Gastroesophageal sphincter (tissue), 4 donors: ENCODE results near the gene TTLL1. TPM values are rescaled to one million over a fixed set of nuclear protein-coding genes. Genes with fewer than 3 reads are reported as not detected.
"Not testable (repeated sequence)": the region's sequence is repeated elsewhere in the genome, so short reads cannot be mapped to it uniquely, and the experiment has no call there.

Experiments used
- ATAC-seq: fragments of 150-250 bp; one replicate; pipeline ENCODE4 v1.9.1; 2016; ENCODE audit warnings: mild to moderate bottlenecking, moderate library complexity
- H3K27ac ChIP-seq, 4 donors: fragments of 200-600 bp; sonication (generic) in 3 of 4; 1 replicate in 3 of 4; 2 replicates in 1 of 4; pipeline ENCODE4 v1.5.1; 2016 to 2019
- H3K27me3 ChIP-seq: fragments of 200-600 bp; sonication (generic); one replicate; pipeline ENCODE4 v1.5.1; 2019
- H3K36me3 ChIP-seq, 2 donors: fragments of 200-600 bp; sonication (generic); one replicate each; pipeline ENCODE4 v1.5.1; 2019; ENCODE audit warnings: control low read depth in 1 of 2
- H3K4me1 ChIP-seq, 3 donors: fragments of 200-600 bp; sonication (generic); 1 replicate in 2 of 3; 2 replicates in 1 of 3; pipeline ENCODE4 v1.5.1; 2016 to 2019; ENCODE audit warnings: control low read depth in 2 of 3
- H3K4me3 ChIP-seq, 2 donors: fragments of 200-600 bp; sonication (generic); one replicate each; pipeline ENCODE4 v1.5.1; 2019; ENCODE audit warnings: mild to moderate bottlenecking in 1 of 2, moderate library complexity in 1 of 2
- H3K9me3 ChIP-seq, 3 donors: fragments of 200-600 bp; sonication (generic); one replicate each; pipeline ENCODE4 v1.5.1; 2017 to 2019; ENCODE audit warnings: control low read depth in 2 of 3
- CTCF ChIP-seq, 4 experiments: fragments of 200-600 bp in 2 of 4; fragments of 450-650 bp in 2 of 4; sonication (generic) in 1 of 4; IDR thresholded peaks; one replicate each; pipeline ENCODE4 v1.5.1; 2017 to 2019; ENCODE audit warnings: antibody characterized with exemption in 4 of 4, mild to moderate bottlenecking in 2 of 4, moderate library complexity in 2 of 4
- EP300 ChIP-seq: sonication (generic); formaldehyde crosslinking; IDR thresholded peaks from one replicate; pipeline ENCODE4 v1.6.1; 2017; ENCODE audit warnings: antibody characterized with exemption, mild to moderate bottlenecking
- POLR2A ChIP-seq, 2 donors: fragments of 450-650 bp; IDR thresholded peaks; one replicate each; pipeline ENCODE4 v1.6.1; 2017; ENCODE audit warnings: antibody characterized with exemption in 2 of 2, mild to moderate bottlenecking in 2 of 2, moderate library complexity in 1 of 2
- POLR2AphosphoS5 ChIP-seq: sonication (generic); formaldehyde crosslinking; IDR thresholded peaks from one replicate; pipeline ENCODE4 v1.6.1; 2017; ENCODE audit warnings: antibody characterized with exemption
- WGBS, 2 donors: methylation state at CpG; one replicate each; pipeline ENCODE4 v1.1.5; 2018; ENCODE audit warnings: low coverage in 1 of 2; 5-methylcytosine and 5-hydroxymethylcytosine counted together
- total RNA-seq, 4 donors: library from RNA; depleted of rRNA; stranded (reverse); fragments of >200 nt; gene quantifications; one replicate each; pipeline ENCODE4 v1.1.0, GENCODE V29; 2016

The TTLL1 gene
- total RNA-seq, 4 donors from 2014 or later, result 3.9 to 8.0 (median 5.4) TPM

GRCh38 chr22:43018615-43019014, 70.6 kb downstream of the TTLL1 start:
- no peak overlapping the region for H3K4me3 ChIP-seq
- ATAC-seq, result no peak
- no peak overlapping the region for H3K27ac ChIP-seq
- H3K36me3 ChIP-seq, result no peaks in the 10 kb centered on the region
- no peaks in the 10 kb centered on the region for H3K9me3 ChIP-seq
- WGBS, 2 donors, result 77 to 81% methylated on average over 5 to 6 of the region's 6 CpGs
- H3K27me3 ChIP-seq, result no peaks in the 10 kb centered on the region
- peaks cover 0 to 12% (median 4%) of the 10 kb centered on the region in 3 donors for H3K4me1 ChIP-seq
- TF ChIP-seq POLR2A (IDR thresholded peaks at IDR 0.05) (no peak), EP300 (no peak), POLR2AphosphoS5 (no peak), CTCF (IDR thresholded peaks at IDR 0.05) (no peak)

DNA sequence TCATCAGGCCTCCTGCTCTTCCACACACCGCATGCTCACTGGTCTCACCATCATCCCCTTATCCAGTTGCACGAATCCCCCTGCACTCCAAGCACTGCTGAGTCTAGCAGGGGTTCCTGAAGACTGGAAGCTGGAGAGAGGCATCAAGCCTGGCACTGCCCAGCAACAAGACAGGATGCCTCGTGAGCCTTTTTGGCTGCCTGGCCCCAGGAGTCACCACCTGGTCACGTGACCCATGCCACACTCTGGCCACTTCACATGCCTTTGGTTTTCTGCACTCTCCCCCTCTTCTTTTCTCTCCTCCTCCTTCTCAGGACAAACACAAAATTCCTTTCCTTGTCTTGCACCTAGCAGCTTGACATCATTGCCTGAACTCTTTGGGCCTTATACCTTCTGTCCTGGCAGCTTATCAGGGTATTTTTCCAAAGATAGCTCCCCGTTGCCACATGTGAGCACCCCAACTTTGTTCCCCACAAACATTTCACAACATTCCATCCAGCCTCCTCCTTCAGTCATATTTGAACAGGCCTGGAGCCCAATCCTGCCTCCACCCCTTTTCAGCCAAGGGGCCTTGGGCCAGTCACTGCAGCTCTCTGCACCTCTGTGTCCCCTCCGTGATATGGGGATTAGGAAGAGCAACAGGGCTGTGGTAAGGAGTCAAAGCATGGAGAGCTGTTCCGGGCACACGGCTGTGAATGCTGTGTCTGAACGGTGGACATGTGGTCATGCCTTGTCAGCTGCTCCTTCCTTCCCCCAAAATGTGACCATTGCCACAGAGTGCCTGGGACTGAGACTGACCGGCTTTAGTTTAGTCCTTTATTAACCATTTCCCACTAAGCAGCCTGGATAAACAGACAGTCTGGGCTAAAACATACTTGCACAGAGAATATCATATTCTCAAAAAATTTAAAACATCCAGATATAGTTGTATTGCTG, 71.4 kb downstream of the TTLL1 start:
- TF ChIP-seq EP300 (no peak), POLR2A (IDR thresholded peaks at IDR 0.05) (no peak), POLR2AphosphoS5 (no peak), CTCF (IDR thresholded peaks at IDR 0.05) (no peak)
- 61 to 63% methylated on average over 3 to 6 of the region's 10 CpGs for WGBS, 2 donors
- H3K4me3 ChIP-seq, result no peak overlapping the region
- H3K36me3 ChIP-seq, result no peaks in the 10 kb centered on the region
- no peaks in the 10 kb centered on the region for H3K9me3 ChIP-seq
- H3K27me3 ChIP-seq, result no peaks in the 10 kb centered on the region
- peaks cover 0 to 20% (median 7%) of the 10 kb centered on the region in 3 donors for H3K4me1 ChIP-seq
- H3K27ac ChIP-seq, result no peak overlapping the region
- ATAC-seq, result no peak

GRCh38 chr22:43016150-43016549, 73.0 kb downstream of the TTLL1 start:
- H3K4me1 ChIP-seq, result peaks cover 0 to 35% (median 7%) of the 10 kb centered on the region in 3 donors
- 79 to 100% methylated on average over 4 to 5 of the region's 5 CpGs for WGBS, 2 donors
- not testable (repeated sequence) for H3K9me3 ChIP-seq, H3K27me3 ChIP-seq, H3K4me3 ChIP-seq, H3K27ac ChIP-seq, H3K36me3 ChIP-seq, ATAC-seq

DNA sequence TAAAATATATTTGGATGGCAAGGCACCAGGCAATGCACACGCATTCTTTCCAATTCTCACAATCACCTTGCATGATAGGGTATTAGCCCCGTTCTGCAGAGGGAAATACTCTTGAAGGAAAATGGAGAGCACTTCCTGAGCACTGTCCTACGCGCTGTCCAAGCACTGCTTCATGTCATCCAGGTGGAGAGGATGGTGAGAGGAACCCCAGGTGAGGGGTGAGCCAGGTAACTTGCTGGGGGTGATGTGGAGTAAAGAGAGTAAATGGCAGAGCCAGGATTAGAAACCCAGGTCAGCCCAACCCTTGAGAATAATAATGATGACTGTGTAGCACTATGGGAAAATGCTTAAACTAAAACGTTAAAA, 73.5 kb downstream of the TTLL1 start:
- Histone ChIP-seq H3K9me3 (no peaks in the 10 kb centered on the region), H3K27ac (peak overlapping the region in 3 of 4 donors; percentile 85 to 92 (median 85)), H3K27me3 (no peaks in the 10 kb centered on the region), H3K4me3 (peak overlapping the region; percentile 78 to 95), H3K36me3 (no peaks in the 10 kb centered on the region), H3K4me1 (peaks cover 0 to 40% (median 7%) of the 10 kb centered on the region in 3 donors)
- TF ChIP-seq CTCF (IDR thresholded peaks at IDR 0.05), result no peak
- no peak for TF ChIP-seq POLR2AphosphoS5
- TF ChIP-seq EP300, result no peak
- no peak for TF ChIP-seq POLR2A (IDR thresholded peaks at IDR 0.05)
- WGBS, 2 donors, result 28 to 33% methylated on average over 4 of the region's 5 CpGs
- ATAC-seq, result no peak

DNA sequence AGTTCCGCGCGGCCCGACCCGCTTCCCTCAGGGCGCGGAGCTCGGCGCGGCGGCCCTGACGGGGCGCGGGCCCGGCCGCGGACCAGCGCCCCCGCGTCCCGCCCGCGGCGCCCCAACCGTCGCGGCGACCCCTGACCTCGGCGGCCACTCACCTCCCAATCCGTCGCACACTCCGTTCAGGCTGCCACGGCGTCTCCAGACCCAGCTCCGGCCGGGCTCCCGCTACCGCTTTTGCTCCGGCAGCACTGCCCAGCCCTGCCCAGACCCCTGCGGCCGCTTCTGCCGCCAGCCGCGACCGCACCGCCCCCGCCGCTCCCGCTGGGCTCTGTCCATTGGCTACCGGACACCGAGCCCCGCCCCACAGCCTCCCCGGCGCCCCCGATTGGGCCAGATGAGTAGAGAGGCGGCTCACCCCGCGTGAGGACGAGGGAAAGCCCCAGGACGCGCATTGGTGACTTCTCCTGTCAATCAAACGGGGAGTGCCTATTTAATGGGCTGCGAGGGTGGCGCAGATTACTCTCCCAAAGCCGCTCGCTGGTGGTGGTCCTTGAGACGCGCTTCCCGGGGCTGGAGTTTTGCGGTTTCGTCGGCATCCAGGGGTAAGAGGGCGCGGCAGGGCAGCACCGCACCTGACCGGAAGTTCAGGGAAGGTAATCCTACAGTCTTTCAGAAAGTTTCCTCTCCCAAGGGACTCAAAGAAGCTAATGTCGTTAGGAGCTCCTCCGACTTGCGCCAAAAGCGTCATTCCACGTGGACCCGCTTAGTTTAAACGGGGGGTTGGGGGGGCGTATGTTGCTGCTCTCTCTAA, 74.1 kb downstream of the TTLL1 start, which contains the start of gene PACSIN2:
PACSIN2 (minus strand) TSS at position 281 of the 808 bp plus-strand sequence. CDS start 103,069 bp downstream, outside the sequence.
- peak; percentile 100 for ATAC-seq
- Histone ChIP-seq H3K4me3 (peak within 1 kb of the TSS; percentile 78 to 95), H3K36me3 (no peaks in the 10 kb centered on the region), H3K27me3 (no peaks in the 10 kb centered on the region), H3K4me1 (peaks cover 0 to 44% (median 7%) of the 10 kb centered on the region in 3 donors), H3K27ac (peak within 1 kb of the TSS; percentile 62 to 92 (median 85)), H3K9me3 (no peaks in the 10 kb centered on the region)
- TF ChIP-seq POLR2AphosphoS5 (peak; percentile 94), EP300 (no peak), POLR2A (IDR thresholded peaks at IDR 0.05) (peak; percentile 93 to 95)
- 0% methylated on average over 5 of the region's 85 CpGs; no CpG with 5 or more reads in 1 of the 2 donors for WGBS, 2 donors
